Activated CD4-positive, CD25-positive, alpha-beta regulatory T cell treated with anti-CD3 and anti-CD28 coated beads, Interleukin-2, amount 50 U/mL, for 72 hours (primary cell): ENCODE results near the gene PZP.
"Not testable (repeated sequence)": the region's sequence is repeated elsewhere in the genome, so short reads cannot be mapped to it uniquely, and the experiment has no call there.

Experiments
- DNase-seq: peaks from one replicate; pipeline ENCODE4 v3.0.0; 2021

PZP gene

DNA sequence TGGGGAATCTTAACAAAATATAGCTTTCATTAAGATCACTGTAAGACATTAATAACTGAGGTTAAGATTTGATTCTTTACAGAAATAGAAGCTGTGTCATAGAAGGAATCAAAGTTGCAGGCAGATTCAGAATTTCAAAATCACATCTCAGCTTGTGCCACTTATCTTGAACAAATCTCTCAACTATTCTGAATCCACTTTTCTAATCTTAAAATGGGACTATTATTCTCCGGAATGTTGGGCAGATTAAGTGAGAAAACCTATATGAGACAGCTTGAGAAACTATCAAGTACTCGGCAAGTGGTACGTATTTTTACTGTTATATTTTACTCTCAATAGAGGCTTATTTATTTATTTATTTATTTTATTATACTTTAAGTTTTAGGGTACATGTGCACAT is 28.4 kb downstream of the PZP start:
- DNase-seq, result no peak

DNA sequence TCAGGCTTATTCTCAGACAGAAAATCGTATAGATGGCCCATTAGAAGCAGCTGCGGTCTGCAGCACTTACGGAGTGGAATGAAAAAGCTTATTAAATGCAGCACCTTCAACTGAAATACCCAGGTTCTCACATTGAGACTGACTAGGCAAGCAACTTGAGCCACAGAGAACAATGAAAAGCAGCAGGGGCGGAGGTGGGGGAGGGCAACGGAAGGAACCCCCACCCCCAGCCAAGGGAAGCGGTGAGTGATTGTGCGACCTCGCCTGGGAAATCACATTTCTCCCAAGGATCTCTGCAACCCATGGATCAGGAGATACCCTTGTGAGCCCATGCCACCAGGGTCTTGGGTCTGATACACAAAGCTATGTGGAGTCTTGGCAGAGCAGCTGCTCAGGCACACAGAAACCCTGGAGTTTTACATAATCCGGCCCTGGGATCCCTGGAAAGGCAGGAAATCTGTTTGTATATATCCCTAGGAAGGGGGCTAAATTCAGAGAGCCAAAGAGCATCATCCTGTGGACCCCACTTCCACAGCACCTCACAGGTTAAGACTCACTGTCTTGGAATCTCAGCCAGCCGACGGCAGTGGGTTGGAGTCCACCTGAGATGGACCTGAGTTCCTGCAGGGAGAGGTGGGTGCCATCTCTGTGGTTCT is 38.1 kb downstream of the PZP start:
- DNase-seq, result no peak

DNA sequence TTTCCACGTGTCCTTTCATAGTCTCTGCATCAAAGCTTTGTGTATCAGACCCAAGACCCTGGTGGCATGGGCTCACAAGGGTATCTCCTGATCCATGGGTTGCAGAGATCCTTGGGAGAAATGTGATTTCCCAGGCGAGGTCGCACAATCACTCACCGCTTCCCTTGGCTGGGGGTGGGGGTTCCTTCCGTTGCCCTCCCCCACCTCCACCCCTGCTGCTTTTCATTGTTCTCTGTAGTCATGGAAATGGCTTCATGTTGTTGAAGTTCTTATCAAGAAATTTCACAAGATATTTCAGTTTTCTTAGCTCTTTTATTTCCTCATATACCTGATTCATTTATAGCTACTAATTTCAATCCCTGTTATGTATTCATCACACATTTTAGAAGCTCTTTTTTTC is 40.9 kb downstream of the PZP start:
- not testable (repeated sequence) for DNase-seq

DNA sequence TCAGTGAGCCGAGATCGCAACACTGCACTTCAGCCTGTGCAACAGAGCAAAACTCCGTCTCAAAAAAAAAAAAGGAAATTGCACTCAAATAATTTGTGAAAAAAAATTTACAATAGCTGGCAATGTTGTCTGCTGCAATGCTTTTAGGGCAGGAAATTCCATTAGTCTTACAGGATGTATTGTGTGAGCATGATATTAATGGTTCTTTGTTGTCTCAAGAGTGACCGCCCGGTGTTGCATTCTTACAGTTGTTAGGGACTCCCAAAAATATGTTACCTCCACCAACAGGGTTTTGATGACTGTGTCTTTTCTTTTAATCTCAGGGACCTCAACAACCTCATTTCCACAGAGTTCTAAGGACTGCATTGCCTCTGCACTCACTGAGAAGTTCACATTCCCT is 44.8 kb downstream of the PZP start:
- no peak for DNase-seq

DNA sequence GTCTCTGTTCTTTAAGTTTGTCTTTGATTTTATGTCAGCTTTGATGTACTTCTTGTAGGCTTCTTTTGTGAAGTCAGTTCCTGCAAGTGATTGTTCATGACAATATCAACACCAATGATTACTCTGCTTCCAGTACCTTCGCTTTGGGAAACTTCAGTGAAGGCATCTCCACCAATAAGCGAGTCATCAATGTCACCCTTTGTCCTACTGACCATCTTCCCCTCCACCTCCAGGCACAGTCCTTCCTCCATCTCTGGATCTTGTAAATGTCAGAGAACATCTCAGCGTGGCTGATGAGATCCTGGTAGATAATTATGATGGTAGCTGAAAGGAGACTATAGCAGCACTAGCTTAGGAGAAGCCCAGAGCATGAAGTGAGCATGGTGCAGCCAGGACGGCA is 52.1 kb downstream of the PZP start:
- no peak for DNase-seq

DNA sequence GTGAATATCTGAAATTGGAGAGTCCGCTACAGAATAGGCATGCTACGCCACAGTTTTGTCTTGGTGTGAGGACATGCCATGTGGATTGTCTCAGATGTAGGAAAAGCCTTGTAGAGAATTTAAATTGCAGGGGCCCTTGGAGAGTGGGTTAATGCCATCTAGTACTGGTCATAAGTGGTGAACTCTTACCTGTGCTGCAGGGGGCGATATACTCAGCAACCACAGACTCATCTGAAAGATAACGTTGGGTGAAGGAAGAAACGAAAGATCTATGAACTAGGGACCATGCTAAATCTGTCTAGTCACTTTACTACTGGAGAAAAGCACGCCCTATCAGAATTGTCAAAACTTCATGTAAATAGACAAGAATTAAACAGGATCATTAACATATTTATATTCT is 58.8 kb downstream of the PZP start:
- DNase-seq, result no peak

DNA sequence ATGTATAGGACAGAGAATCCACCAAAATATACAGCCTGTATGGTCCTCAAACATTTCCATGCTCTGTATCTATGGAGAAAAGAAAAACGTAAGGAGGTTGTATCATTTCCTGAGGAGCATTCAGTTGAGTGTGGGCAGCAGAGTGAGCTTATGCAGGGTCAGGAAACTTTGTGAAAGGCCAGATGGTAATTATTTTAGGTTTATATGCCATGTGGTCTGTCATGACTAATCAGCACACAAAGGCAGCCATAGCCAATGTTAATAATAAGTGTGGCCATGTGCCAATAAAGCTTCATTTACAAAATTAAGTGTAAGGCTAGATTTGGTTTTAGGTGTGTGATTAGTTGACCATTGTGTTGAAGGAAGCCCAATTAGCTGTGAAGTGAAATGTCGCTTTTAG is 59.3 kb downstream of the PZP start:
- no peak for DNase-seq

DNA sequence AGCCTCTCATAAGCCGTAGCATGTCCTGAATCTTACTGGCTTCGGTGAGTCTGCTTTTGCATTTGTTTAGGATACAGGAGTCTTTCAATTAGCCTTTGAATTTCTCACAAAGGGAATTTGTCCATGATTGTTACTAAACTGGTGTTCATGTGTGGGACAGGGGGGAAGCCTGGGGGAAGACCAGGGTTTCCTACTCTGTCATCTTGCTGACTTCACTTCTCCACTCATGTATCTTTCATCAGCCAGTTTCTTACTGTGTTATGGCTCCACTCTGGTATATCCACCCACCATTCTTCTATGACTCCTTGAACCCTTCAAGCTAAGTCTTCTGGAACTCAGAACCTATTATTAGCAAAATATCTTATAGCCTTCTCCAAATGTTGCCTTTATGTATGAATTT is 60.7 kb downstream of the PZP start:
- no peak for DNase-seq

DNA sequence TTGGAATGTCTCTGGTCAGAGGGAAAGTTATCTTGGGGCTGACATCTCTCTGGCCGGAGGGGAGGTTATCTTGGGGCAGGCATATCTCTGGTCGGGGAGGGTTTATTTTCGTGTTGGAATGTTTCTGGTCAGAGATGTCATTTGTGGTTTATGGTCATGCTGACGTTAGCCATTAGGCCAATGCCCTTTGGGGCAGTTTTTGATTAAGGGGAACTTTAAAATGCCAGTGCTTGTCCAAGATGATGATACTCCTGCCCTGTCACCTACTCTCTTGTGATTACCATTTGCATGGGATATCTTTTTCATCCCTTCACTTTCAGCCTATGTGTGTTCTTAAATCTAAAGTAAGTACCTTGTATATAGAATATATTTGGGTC is 63.5 kb downstream of the PZP start:
- DNase-seq, result no peak

DNA sequence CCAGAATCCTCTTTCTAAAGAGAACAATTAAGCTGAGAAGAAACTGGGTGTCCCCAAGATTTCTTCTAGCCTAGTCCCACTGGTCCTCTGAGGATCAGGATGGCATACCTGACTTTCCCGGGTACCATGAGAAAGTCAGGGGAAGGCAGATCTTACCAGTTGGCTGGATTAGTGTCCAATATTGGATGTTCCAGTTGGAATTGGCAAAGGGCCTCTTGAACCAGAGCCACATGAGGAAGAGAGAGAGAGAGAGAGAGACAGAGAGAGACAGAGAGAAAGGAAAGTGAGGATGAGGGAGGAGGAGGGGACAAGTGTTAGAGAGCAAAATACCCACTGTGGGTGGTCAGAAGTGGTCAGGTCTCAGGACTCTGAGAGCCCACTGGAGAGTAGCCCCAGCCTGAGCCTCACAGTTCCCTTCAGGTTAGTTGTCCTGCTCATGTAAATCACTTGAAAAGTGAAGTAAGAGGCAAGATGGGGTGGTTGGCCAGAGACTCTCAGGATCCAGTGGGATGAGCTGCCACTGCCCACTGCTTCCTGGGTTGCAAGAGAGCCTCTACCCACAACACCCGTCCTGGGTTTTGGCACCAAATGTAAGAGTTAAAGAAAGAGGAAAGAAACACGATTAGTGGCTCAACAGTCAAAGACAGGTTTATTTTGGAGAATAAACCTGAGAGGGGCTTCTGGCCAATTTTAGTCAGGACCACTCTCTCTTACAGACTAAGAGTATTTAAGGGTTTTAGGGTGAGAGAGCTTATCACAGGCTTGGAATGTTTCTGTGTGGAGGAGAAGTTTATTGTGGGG is 64.1 kb downstream of the PZP start:
- no peak for DNase-seq

DNA sequence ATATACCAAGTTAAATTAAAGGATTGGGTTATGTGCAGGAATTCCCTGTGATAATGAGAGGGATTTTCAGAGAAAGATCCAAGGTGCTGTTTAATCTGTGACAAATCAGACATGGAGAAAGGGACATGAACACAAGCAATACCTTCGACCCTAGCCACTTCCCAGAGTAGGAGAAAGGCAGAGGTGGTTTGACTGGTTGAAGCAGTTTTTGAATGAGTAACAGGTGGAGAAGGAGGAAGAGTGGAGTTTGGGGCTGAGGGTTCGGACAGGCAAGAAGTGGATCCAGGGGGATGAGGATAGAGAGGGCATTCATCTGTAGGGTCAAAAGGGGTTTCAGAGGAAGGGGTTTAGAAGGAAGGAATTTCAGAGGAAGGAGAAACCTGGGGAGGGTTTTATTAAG is 65.1 kb downstream of the PZP start:
- DNase-seq, result no peak

DNA sequence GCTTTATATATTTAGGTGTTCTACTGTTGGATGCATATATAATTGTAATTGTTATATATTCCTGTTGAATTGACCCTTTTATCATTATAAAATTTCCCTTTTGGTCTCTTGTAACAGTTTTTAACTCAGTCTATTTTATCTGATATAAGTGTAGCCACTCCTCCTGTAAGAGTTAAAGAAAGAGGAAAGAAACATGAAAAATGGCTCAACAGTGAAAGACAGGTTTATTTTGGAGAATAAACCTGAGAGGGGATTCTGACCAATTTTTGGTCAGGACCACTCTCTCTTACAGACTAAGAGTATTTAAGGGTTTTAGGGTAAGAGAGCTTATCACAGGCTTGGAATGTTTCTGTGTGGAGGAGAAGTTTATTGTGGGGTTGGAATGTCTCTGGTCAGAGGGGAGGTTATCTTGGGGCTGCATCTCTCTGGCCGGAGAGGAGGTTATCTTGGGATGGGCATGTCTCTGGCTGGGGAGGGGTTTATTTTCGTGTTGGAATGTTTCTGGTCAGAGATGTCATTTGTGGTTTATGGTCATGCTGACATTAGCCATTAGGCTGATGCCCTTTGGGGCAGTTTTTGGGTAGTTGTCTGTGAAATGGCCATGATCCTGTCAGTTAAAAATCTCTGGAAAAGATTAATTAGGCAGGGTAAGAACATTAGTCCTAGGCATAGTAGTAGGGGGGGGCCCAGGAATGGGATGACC is 68.5 kb downstream of the PZP start:
- not testable (repeated sequence) for DNase-seq

DNA sequence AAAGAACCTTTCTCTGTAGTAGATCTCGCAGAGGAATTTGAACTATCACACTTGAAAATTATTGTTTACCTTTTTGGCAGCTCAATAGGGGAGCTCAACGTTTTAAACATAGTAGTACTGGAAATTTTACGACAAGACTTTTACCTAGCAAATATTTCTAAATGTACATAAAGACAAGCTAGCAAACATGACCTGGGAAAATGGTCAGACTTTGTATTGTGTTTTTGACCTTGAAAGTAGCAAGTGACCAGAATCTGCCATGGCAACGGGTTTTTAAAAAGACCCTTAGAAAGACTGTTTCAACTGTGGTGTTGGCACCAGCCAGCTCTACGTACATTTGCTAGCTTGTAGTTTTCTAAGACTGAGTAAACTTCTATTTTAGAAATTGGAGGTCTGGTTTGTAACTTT is 72.3 kb downstream of the PZP start:
- DNase-seq, result no peak

DNA sequence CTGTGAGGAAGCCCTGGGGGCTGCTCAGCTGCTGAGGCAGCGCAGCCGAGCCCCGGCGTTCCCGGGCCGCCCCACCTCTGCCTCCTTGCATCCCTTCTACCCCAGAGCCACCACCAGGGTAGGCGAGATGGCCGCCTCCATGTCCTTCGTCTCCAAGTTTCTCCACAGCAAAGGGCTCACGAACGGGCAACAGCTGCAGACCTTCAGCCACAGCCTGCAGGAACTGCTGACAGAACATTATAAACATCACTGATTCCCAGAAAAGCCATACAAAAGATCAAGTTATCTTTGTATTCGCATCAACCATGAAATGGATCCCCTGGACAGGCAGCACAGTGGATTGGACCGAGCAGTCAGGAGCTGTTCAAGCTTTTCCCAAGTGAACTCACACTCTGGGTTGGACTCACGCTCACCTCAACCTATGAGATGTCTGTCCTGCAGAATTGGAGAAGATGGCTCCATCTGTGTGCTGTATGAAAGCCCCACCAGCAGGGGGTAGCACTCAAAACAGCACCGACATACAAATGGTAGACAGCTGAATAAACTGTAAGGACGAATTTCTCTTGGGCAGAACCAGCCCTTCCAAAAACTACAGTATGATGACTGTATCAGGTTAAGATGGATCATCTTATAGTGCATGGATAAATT is 73.1 kb downstream of the PZP start:
- no peak for DNase-seq

DNA sequence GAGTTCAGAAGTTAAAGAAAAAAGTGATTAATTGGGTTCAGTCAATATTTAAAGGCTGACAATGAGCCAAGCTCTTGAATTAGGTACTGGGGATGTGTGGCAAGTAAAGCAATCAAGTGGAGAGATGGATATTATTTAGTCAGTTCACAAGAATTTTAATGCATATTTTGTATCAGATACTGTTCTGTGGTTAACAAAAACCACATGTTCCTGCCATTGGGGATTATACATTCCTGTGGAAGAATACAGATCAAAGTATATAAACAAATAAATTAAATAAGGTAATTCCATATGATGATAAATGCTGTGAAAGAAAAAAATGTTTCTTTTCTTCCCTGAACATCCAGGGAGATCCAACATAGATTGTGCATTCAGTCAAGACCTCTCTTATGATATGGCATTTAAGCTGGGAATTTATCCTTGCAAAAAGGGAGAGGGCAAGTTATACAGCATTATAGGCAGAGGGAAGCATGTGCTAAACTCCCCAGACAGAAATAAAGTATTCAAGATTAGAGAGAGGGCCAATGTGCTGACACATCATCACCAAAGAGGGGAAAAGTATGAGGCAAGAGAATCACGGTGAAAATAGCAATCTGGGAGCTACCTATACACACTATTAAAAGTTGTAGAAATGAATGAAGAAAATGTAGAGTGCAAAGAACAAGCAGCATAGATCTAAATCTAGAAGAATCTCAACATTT is 74.8 kb downstream of the PZP start:
- no peak for DNase-seq

DNA sequence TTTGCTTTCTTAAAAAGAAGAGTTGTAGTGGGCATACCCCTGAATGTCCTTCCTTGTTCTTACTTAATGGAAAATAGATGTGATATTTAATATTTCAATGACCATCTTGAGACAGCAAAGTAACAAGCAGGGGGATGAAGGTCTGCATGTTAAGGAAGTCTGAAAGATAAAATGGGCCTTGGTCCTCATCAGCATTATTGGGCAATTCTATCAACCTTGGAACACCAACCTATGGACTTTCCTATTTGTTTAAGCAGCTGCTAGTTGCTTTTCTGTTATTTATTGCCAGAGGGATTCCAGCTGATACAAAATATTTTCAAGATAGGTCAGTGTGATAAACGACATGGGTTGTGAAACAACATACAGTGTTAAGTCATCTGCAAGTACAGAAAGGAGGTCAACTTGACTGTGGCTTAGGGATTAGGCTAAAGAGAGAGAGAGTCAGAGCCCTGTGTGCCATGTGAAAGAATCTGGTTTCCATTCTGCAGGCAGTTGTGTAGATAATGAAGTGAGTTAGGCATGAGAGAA is 76.1 kb downstream of the PZP start:
- no peak for DNase-seq

DNA sequence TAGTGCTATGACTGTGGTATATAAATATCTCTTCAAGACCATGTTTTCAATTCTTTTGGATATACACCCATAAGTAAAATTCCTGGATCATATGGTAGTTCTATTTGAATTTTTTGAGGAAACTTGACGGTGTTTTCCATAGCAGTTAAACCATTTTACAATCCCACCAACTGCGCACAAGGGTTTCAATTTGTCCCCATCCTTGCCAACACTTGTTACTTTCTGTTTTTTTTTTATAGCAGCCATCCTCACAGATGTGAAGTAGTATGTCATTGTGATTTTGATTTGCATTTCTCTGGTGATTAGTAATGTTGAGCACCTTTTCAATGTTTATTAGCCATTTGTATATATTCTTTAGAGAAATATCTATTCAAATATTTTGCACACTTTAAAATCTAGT is 78.0 kb downstream of the PZP start:
- DNase-seq, result no peak

DNA sequence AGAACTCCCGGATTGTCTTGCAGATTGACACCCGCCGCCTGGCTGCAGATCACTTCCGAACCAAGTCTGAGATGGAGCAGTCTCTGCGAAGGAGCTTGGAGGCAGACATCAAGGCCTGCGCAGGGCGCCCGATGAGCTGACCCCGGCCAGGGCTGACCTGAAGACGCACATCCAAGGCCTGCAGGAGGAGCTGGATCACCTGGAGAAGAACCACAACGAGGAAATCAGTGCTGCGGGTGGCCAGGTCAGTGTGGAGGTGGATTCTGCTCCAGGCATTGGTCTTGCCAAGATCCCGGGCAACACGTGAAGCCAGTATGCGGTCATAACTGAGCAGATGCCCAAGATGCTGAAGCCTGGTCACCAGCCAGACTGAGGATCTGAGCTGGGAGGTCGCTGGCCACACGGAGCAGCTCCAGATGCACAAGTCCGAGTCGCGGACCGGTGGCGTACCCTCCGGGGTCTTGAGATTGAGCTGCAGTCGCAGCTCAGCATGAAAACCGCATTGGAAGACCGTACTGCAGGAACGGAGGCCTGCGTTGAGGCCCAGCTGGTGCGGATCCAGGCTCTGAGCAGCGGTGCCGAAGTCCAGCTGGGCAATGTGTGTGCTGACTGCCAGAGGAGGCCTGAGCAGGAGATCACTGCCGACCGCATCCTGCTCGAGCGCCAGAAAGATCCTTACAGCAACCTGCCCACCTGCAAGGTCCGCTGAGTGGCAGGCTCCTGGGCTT is 80.1 kb downstream of the PZP start:
- no peak for DNase-seq

DNA sequence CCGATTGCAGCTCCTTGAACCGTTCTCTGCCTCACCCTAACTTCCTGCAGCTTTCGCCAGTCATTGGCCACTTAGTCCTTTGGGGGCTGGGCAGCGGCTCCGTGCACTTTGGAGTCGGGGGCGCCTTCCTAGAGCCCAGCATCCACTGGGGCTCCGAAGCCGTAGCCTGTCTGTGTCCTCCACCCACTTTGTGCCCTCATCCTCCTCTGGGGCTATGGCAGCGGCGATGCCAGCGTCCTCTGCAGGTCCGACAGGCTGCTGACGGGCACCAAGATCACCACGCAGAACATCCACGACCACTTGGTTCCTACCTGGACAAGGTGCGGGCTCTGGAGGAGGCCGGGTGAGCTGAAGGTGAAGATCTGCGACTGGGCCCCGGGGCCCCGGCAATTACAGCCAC is 80.7 kb downstream of the PZP start:
- DNase-seq, result no peak

DNA sequence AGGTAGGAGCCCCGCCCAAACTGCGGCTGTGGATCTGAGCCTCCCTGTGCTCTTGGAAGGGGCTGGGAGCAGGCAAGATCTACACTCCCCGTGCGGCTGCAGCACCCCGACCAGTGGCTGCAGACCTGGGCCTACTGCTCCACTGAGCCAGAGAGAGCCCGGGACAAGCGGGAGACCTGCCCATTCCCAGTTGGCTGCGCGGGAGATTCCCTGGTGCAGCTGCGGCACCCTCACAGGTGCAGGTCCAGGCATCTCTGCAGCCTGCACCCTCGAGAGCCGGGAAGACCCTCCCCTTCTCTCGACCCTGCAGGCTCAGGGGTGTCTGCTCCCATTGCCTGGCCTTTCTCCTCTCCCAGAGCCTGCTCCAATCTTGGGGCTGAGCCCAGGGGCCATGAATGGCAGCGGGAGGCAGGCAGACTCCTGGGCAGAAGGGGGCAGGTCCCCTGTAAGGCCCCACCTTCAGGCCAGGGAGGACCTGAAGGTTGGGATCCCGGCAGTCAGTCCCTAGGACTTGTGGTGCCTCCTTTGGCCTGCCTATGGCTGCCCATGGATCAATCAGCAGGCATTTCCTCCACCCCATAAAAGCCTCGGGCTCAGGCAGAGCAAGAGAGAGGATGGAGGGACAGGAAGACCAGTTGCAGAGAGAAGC is 83.7 kb downstream of the PZP start:
- DNase-seq, result no peak

DNA sequence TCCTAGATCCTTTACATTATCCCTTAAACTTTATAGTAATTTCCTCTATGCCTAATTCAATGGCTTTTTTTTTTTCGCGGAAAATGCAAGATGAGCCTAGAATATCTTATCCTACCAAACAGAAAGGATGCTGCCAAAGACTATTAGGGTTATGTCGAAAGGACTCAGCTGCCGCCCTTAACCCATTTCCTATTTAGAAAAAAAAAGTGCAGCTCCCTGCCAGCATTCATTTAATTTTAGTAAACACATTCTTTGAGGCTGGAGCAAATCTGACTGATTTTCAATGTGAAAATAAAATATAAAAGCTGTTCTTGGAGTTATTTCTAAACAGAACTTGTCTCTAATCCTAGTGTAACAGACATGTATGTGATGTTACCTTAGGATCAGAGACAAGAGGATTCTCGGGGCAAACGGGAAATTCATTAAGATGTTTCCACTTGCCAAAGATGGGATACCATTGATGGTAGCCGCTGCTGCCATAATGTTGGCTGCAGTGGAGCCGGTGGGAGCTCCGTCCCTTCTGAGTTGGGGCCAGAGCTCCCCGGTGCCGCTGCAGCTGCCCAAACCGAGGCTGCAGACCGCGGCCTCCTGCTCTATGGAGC is 84.3 kb downstream of the PZP start:
- no peak for DNase-seq
